Measurements from ENCODE around the gene SLC25A12.
A peak's percentile ranks its signal among the peaks of the same experiment; 100 is the strongest.
"Not testable (repeated sequence)": the region's sequence is repeated elsewhere in the genome, so short reads cannot be mapped to it uniquely, and the experiment has no call there.

Gene SLC25A12

GRCh38 chr2:171893824-171894611 is at the start of gene SLC25A12:
Gene SLC25A12 (minus strand): TSS chr2:171894244. CDS start chr2:171894214, 30 bp downstream.
- peak; percentile 85 for DNase-seq (ENCODE audit: low spot score)

GRCh38 chr2:171941316-171941699 is 47.3 kb upstream of the SLC25A12 start:
- no peak for DNase-seq (ENCODE audit: low spot score)

GRCh38 chr2:171939743-171940071 is 45.7 kb upstream of the SLC25A12 start:
- no peak for DNase-seq (ENCODE audit: low spot score)

GRCh38 chr2:171939058-171939742 is 45.2 kb upstream of the SLC25A12 start:
- no peak for DNase-seq (ENCODE audit: low spot score)

GRCh38 chr2:171930385-171930784 is 36.3 kb upstream of the SLC25A12 start:
- DNase-seq (ENCODE audit: low spot score): no peak

- DNase-seq (ENCODE audit: low spot score): no peak
Measured at GRCh38 chr2:171924170-171924942, 30.3 kb upstream of the SLC25A12 start.

- DNase-seq (ENCODE audit: low spot score): no peak
Measured at GRCh38 chr2:171923206-171923605, 29.2 kb upstream of the SLC25A12 start.

- peak; percentile 99 for DNase-seq (ENCODE audit: low spot score)
Measured at GRCh38 chr2:171922230-171923022, 28.4 kb upstream of the SLC25A12 start, which contains the start of gene HAT1. Gene HAT1 (plus strand): TSS chr2:171922461. CDS start chr2:171922501, 40 bp downstream.

- DNase-seq (ENCODE audit: low spot score): no peak
Measured at GRCh38 chr2:171921970-171922229, 27.9 kb upstream of the SLC25A12 start.

GRCh38 chr2:171919453-171919852 is 25.4 kb upstream of the SLC25A12 start:
- DNase-seq (ENCODE audit: low spot score): no peak

- no peak for DNase-seq (ENCODE audit: low spot score)
Measured at GRCh38 chr2:171913517-171913916, 19.5 kb upstream of the SLC25A12 start.

GRCh38 chr2:171910494-171910893 is 16.4 kb upstream of the SLC25A12 start:
- no peak for DNase-seq (ENCODE audit: low spot score)

GRCh38 chr2:171909266-171909665 is 15.2 kb upstream of the SLC25A12 start:
- DNase-seq (ENCODE audit: low spot score): no peak

GRCh38 chr2:171908235-171908634 is 14.2 kb upstream of the SLC25A12 start:
- DNase-seq (ENCODE audit: low spot score): no peak

- no peak for DNase-seq (ENCODE audit: low spot score)
Measured at GRCh38 chr2:171902840-171903420, 8.9 kb upstream of the SLC25A12 start.

GRCh38 chr2:171899623-171900282 is 5.7 kb upstream of the SLC25A12 start:
- not testable (repeated sequence) for DNase-seq (ENCODE audit: low spot score)

- no peak for DNase-seq (ENCODE audit: low spot score)
Measured at GRCh38 chr2:171895786-171896185, 1.7 kb upstream of the SLC25A12 start.

GRCh38 chr2:171894612-171894947 is 536 bp upstream of the SLC25A12 start:
- DNase-seq (ENCODE audit: low spot score): no peak

- DNase-seq (ENCODE audit: low spot score): no peak
Measured at GRCh38 chr2:171893196-171893823, 734 bp downstream of the SLC25A12 start.

GRCh38 chr2:171889808-171890207 is 4.2 kb downstream of the SLC25A12 start:
- DNase-seq (ENCODE audit: low spot score): no peak

GRCh38 chr2:171889333-171889732 is 4.7 kb downstream of the SLC25A12 start:
- no peak for DNase-seq (ENCODE audit: low spot score)

Data from left forelimb (tissue), 1 donor.